BE2C (cell line): ENCODE results near the gene PGAM5.
A peak's percentile ranks its signal among the peaks of the same experiment; 100 is the strongest.

ENCODE experiments used
- DNase-seq: peaks from one replicate; pipeline ENCODE4 v3.0.0-alpha.2; 2020
- H3K27me3 ChIP-seq: fragments of 250-450 bp; sonication (Bioruptor Pico); 2 replicates; pipeline ENCODE4 v1.5.1; 2020; ENCODE audit warnings: mild to moderate bottlenecking
- H3K36me3 ChIP-seq: fragments of 250-450 bp; sonication (Bioruptor Pico); 2 replicates; pipeline ENCODE4 v1.5.1; 2020; ENCODE audit warnings: mild to moderate bottlenecking
- H3K4me1 ChIP-seq: fragments of 250-450 bp; sonication (Bioruptor Pico); 2 replicates; pipeline ENCODE4 v1.5.1; 2020
- H3K4me3 ChIP-seq: 2 replicates; pipeline ENCODE4 v1.5.1; 2011; ENCODE audit warnings: low read depth, low read length
- H3K9me3 ChIP-seq: fragments of 250-450 bp; sonication (Bioruptor Pico); 2 replicates; pipeline ENCODE4 v1.5.1; 2020
- CTCF ChIP-seq: IDR thresholded peaks from 2 replicates; pipeline ENCODE4 v1.5.1; 2012; ENCODE audit warnings: mild to moderate bottlenecking, low read depth, low read length

Gene PGAM5

GRCh38 chr12:132759359-132759758 is 48.7 kb downstream of the PGAM5 start:
- no peak for DNase-seq
- no peaks in the 10 kb centered on the region for H3K27me3 ChIP-seq
- peaks cover 40% of the 10 kb centered on the region for H3K36me3 ChIP-seq
- no peak overlapping the region for H3K4me3 ChIP-seq
- H3K9me3 ChIP-seq = no peaks in the 10 kb centered on the region
- no peak for TF ChIP-seq CTCF
- H3K4me1 ChIP-seq = peaks cover 2% of the 10 kb centered on the region; the same call in 1 of the 2 replicates

- peaks cover 2% of the 10 kb centered on the region; the same call in 1 of the 2 replicates for H3K4me1 ChIP-seq
- TF ChIP-seq CTCF = no peak
- DNase-seq = peak; percentile 62
- peaks cover 24% of the 10 kb centered on the region for H3K36me3 ChIP-seq
- peak within 1 kb of the TSS; percentile 92 for H3K4me3 ChIP-seq
- no peaks in the 10 kb centered on the region for H3K27me3 ChIP-seq
- no peaks in the 10 kb centered on the region for H3K9me3 ChIP-seq
Observed at GRCh38 chr12:132761032-132761920, 50.6 kb downstream of the PGAM5 start, which contains the start of gene ANKLE2. ANKLE2 (minus strand) TSS chr12:132761832; CDS start chr12:132761798, 34 bp downstream.

GRCh38 chr12:132761921-132762583 is 51.4 kb downstream of the PGAM5 start:
- Histone ChIP-seq H3K27me3 (no peaks in the 10 kb centered on the region), H3K36me3 (peaks cover 19% of the 10 kb centered on the region), H3K4me1 (peaks cover 6% of the 10 kb centered on the region), H3K9me3 (no peaks in the 10 kb centered on the region), H3K4me3 (peak overlapping the region; percentile 65)
- TF ChIP-seq CTCF = peak; percentile 11; the same call in 1 of the 2 replicates
- DNase-seq = peak; percentile 92

- no peaks in the 10 kb centered on the region for H3K27me3 ChIP-seq
- no peak for DNase-seq
Observed at GRCh38 chr12:132764231-132764630, 53.6 kb downstream of the PGAM5 start.

GRCh38 chr12:132765361-132765760 is 54.7 kb downstream of the PGAM5 start:
- Histone ChIP-seq H3K4me1 (peaks cover 4% of the 10 kb centered on the region), H3K9me3 (no peaks in the 10 kb centered on the region), H3K27me3 (no peaks in the 10 kb centered on the region), H3K36me3 (peaks cover 3% of the 10 kb centered on the region), H3K4me3 (no peak overlapping the region)
- TF ChIP-seq CTCF = no peak
- no peak for DNase-seq

More at GRCh38 chr12:132764231-132764630, 53.6 kb downstream of the PGAM5 start:
- Histone ChIP-seq H3K36me3 (peaks cover 10% of the 10 kb centered on the region), H3K4me1 (peaks cover 6% of the 10 kb centered on the region), H3K9me3 (no peaks in the 10 kb centered on the region), H3K4me3 (no peak overlapping the region)
- no peak for TF ChIP-seq CTCF
